ENCODE measurements around the gene VPS39.
A peak's percentile ranks its signal among the peaks of the same experiment; 100 is the strongest.
"Not testable (repeated sequence)": the region's sequence is repeated elsewhere in the genome, so short reads cannot be mapped to it uniquely, and the experiment has no call there.

VPS39 gene

GRCh38 chr15:42207674-42208579 is at the start of gene VPS39:
VPS39 (minus strand) TSS chr15:42208304; CDS start chr15:42208153, 151 bp downstream.
- DNase-seq (ENCODE audit: low read depth) = peak; percentile 71

GRCh38 chr15:42253300-42253699 is 45.2 kb upstream of the VPS39 start:
- DNase-seq (ENCODE audit: low read depth) = no peak

- no peak for DNase-seq (ENCODE audit: low read depth)
Observed at GRCh38 chr15:42240823-42241222, 32.7 kb upstream of the VPS39 start.

GRCh38 chr15:42239528-42240182 is 31.6 kb upstream of the VPS39 start:
- DNase-seq (ENCODE audit: low read depth) = no peak

- DNase-seq (ENCODE audit: low read depth) = no peak
Observed at GRCh38 chr15:42233107-42233506, 25.0 kb upstream of the VPS39 start.

GRCh38 chr15:42232606-42233005 is 24.5 kb upstream of the VPS39 start:
- no peak for DNase-seq (ENCODE audit: low read depth)

- DNase-seq (ENCODE audit: low read depth) = no peak
Observed at GRCh38 chr15:42231088-42231487, 23.0 kb upstream of the VPS39 start.

GRCh38 chr15:42228981-42229380 is 20.9 kb upstream of the VPS39 start:
- not testable (repeated sequence) for DNase-seq (ENCODE audit: low read depth)

GRCh38 chr15:42228036-42228435 is 19.9 kb upstream of the VPS39 start:
- no peak for DNase-seq (ENCODE audit: low read depth)

- DNase-seq (ENCODE audit: low read depth) = no peak
Observed at GRCh38 chr15:42226648-42227047, 18.5 kb upstream of the VPS39 start.

GRCh38 chr15:42220216-42220615 is 12.1 kb upstream of the VPS39 start:
- no peak for DNase-seq (ENCODE audit: low read depth)

GRCh38 chr15:42218953-42219592 is 11.0 kb upstream of the VPS39 start:
- no peak for DNase-seq (ENCODE audit: low read depth)

- no peak for DNase-seq (ENCODE audit: low read depth)
Observed at GRCh38 chr15:42217568-42217967, 9.5 kb upstream of the VPS39 start.

- no peak for DNase-seq (ENCODE audit: low read depth)
Observed at GRCh38 chr15:42215913-42216829, 8.1 kb upstream of the VPS39 start.

GRCh38 chr15:42214600-42214999 is 6.5 kb upstream of the VPS39 start:
- DNase-seq (ENCODE audit: low read depth) = no peak

- DNase-seq (ENCODE audit: low read depth) = no peak
Observed at GRCh38 chr15:42213511-42213910, 5.4 kb upstream of the VPS39 start.

GRCh38 chr15:42210696-42211095 is 2.6 kb upstream of the VPS39 start:
- DNase-seq (ENCODE audit: low read depth) = no peak

- DNase-seq (ENCODE audit: low read depth) = no peak
Observed at GRCh38 chr15:42206406-42206805, 1.7 kb downstream of the VPS39 start.

GRCh38 chr15:42203891-42204290 is 4.2 kb downstream of the VPS39 start:
- DNase-seq (ENCODE audit: low read depth) = no peak

- DNase-seq (ENCODE audit: low read depth) = no peak
Observed at GRCh38 chr15:42202653-42203052, 5.5 kb downstream of the VPS39 start.

- DNase-seq (ENCODE audit: low read depth) = no peak
Observed at GRCh38 chr15:42201801-42202200, 6.3 kb downstream of the VPS39 start.

- no peak for DNase-seq (ENCODE audit: low read depth)
Observed at GRCh38 chr15:42199126-42199525, 9.0 kb downstream of the VPS39 start.
